Neural cell (in vitro differentiated cells): ENCODE results near the gene TBX4. TPM values are rescaled to one million over a fixed set of nuclear protein-coding genes. Genes with fewer than 3 reads are reported as not detected.

Experiments
- H2AFZ ChIP-seq: fragments of 200-600, 300-800 bp; sonication (generic), shearing (Covaris generic); 2 replicates; pipeline ENCODE4 v1.6.0; 2014; ENCODE audit warnings: low read depth, mild to moderate bottlenecking, antibody characterized with exemption, low read length, moderate library complexity
- H3F3A ChIP-seq: fragments of 200-600 bp; shearing (Covaris generic); 2 replicates; pipeline ENCODE4 v1.6.1; 2016; ENCODE audit warnings: mild to moderate bottlenecking, moderate library complexity, mixed read lengths, antibody characterized with exemption, low read length; ENCODE audit not compliant: insufficient read depth, poor library complexity, severe bottlenecking
- H3K27ac ChIP-seq: fragments of 200-600, 300-800 bp; sonication (generic), shearing (Covaris generic); 2 replicates; pipeline ENCODE4 v1.5.1; 2014; ENCODE audit warnings: mild to moderate bottlenecking, low read length, moderate library complexity
- H3K27me3 ChIP-seq: fragments of 300-800, 200-600 bp; sonication (generic), shearing (Covaris generic); 2 replicates; pipeline ENCODE4 v1.6.0; 2014; ENCODE audit warnings: mild to moderate bottlenecking, low read depth, low read length, moderate library complexity; ENCODE audit not compliant: insufficient read depth
- H3K36me3 ChIP-seq: fragments of 300-800, 200-600 bp; sonication (generic), shearing (Covaris generic); 2 replicates; pipeline ENCODE4 v1.5.1; 2014; ENCODE audit warnings: mild to moderate bottlenecking, antibody characterized with exemption, low read length, moderate library complexity; ENCODE audit not compliant: insufficient read depth
- H3K4me2 ChIP-seq: fragments of 300-800, 200-600 bp; sonication (generic), shearing (Covaris generic); 2 replicates; pipeline ENCODE4 v1.6.0; 2014; ENCODE audit warnings: mild to moderate bottlenecking, low read length
- H3K4me3 ChIP-seq: fragments of 300-800, 200-600 bp; sonication (generic), shearing (Covaris generic); 2 replicates; pipeline ENCODE4 v1.5.1; 2014; ENCODE audit warnings: mild to moderate bottlenecking, low read length, moderate library complexity
- H3K79me2 ChIP-seq: fragments of 200-600 bp; shearing (Covaris generic); replicated peaks from 2 replicates; pipeline ENCODE4 v1.6.0; 2014; ENCODE audit warnings: mild to moderate bottlenecking, low read length, moderate library complexity; ENCODE audit not compliant: insufficient read depth
- H3K9ac ChIP-seq: fragments of 300-800, 200-600 bp; sonication (generic), shearing (Covaris generic); 2 replicates; pipeline ENCODE4 v1.6.1; 2016; ENCODE audit warnings: mild to moderate bottlenecking, low read length, mixed read lengths
- H3K9me2 ChIP-seq: fragments of 200-600 bp; shearing (Covaris generic); 2 replicates; pipeline ENCODE4 v1.6.1; 2016; ENCODE audit warnings: mild to moderate bottlenecking, low read length, mixed read lengths; ENCODE audit not compliant: insufficient read depth
- H3K9me3 ChIP-seq: fragments of 200-600, 300-800 bp; sonication (generic), shearing (Covaris generic); 2 replicates; pipeline ENCODE4 v1.6.1; 2016; ENCODE audit warnings: mild to moderate bottlenecking, mixed run types, low read length, moderate library complexity, mixed read lengths
- H4K20me1 ChIP-seq: fragments of 200-600 bp; shearing (Covaris generic); 2 replicates; pipeline ENCODE4 v1.6.1; 2016; ENCODE audit warnings: mild to moderate bottlenecking, mixed run types; ENCODE audit not compliant: insufficient read depth
- EP300 ChIP-seq: fragments of 450-650 bp; conservative IDR thresholded peaks from 2 replicates; pipeline ENCODE4 v1.6.1; 2014; ENCODE audit warnings: antibody characterized with exemption, mild to moderate bottlenecking, moderate library complexity; ENCODE audit not compliant: poor library complexity, severe bottlenecking
- EZH2 ChIP-seq: fragments of 200-600, 300-800 bp; shearing (Covaris generic), sonication (generic); IDR thresholded peaks from 2 replicates; pipeline ENCODE4 v1.6.1; 2014; ENCODE audit warnings: antibody characterized with exemption, low read length, borderline replicate concordance, mild to moderate bottlenecking; ENCODE audit not compliant: insufficient read depth, poor library complexity, severe bottlenecking
- MXI1 ChIP-seq: fragments of 450-650 bp; conservative IDR thresholded peaks from 2 replicates; pipeline ENCODE4 v1.6.1; 2014; ENCODE audit warnings: antibody characterized with exemption, mild to moderate bottlenecking; ENCODE audit not compliant: poor library complexity, severe bottlenecking
- POLR2AphosphoS5 ChIP-seq: IDR thresholded peaks from 2 replicates; pipeline ENCODE4 v1.6.1; 2012
- RAD21 ChIP-seq: fragments of 450-650 bp; conservative IDR thresholded peaks from 2 replicates; pipeline ENCODE4 v1.6.1; 2014; ENCODE audit warnings: antibody characterized with exemption, mild to moderate bottlenecking, moderate library complexity
- SMC3 ChIP-seq: fragments of 450-650 bp; conservative IDR thresholded peaks from 2 replicates; pipeline ENCODE4 v1.6.1; 2014; ENCODE audit warnings: antibody characterized with exemption, mild to moderate bottlenecking, moderate library complexity; ENCODE audit not compliant: poor library complexity
- TAF1 ChIP-seq: IDR thresholded peaks from 2 replicates; pipeline ENCODE4 v1.6.1; 2012; ENCODE audit warnings: low read depth
- polyA plus RNA-seq: library from polyadenylated mRNA; depleted of rRNA; stranded (reverse); fragments of >200 nt; gene quantifications from 2 replicates; pipeline ENCODE4 v1.2.3, GENCODE V29; 2014
- TF ChIP-seq, protein P1 (sequence below): IDR thresholded peaks from 2 replicates; pipeline ENCODE4 v1.6.1; 2012; ENCODE audit warnings: borderline replicate concordance
- TF ChIP-seq, protein P2 (sequence below): fragments of 450-650 bp; IDR thresholded peaks from 2 replicates; pipeline ENCODE4 v1.5.1; 2014; ENCODE audit warnings: antibody characterized with exemption, mild to moderate bottlenecking, moderate library complexity; ENCODE audit not compliant: poor library complexity, severe bottlenecking

The TBX4 gene
- polyA plus RNA-seq, 1 donor from 2014 or later: not detected

DNA sequence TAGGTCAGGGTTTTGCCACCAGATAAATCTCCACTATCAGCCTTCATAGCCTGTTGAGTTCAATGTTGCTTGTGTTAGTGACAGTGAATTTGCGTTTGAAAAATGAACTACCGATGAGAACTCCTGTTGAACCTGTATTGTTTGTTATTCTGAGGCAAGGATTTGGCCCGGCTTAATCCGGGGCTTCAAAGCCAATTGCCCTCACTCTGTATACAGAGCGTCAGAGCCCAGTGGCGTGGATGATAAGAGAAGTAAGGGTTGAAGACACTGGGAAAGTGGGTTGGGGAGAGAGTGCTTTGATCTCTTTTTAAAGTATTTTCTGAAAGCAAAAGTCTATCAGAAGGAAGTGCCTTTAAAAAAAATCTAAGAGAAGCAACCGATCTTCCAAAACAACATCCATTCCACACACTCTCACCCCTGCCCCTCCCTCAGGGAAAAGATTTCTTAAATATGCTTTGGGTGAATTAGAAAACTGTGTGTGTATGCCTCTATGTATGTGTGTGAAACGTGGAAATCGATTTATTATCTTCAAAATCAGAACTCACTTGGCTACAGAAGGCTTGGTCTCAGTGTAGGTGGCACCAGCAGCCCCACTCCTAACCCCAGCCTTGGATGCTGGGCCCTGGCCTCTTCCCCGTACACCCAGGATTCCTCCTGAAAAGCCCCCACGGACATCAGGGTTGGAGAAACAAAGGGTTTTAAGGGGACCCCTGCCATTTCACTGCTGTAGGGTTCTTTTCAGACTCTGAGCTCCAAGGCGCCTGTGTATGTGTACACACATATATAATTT, 8.8 kb downstream of the TBX4 start:
- no peak overlapping the region for H3K4me2 ChIP-seq
- TF ChIP-seq MXI1: no peak
- no peak for TF ChIP-seq SMC3
- H3K9me3 ChIP-seq: peaks cover 3% of the 10 kb centered on the region
- H4K20me1 ChIP-seq: no peaks in the 10 kb centered on the region
- H3K4me3 ChIP-seq: no peak overlapping the region
- peaks cover 92% of the 10 kb centered on the region for H3K27me3 ChIP-seq
- H2AFZ ChIP-seq: no peak overlapping the region
- H3K36me3 ChIP-seq: no peaks in the 10 kb centered on the region
- H3K79me2 ChIP-seq: no peaks in the 10 kb centered on the region
- H3K9ac ChIP-seq: no peak overlapping the region
- no peaks in the 10 kb centered on the region for H3K9me2 ChIP-seq
- H3F3A ChIP-seq: no peaks in the 10 kb centered on the region
- H3K27ac ChIP-seq: no peak overlapping the region

DNA sequence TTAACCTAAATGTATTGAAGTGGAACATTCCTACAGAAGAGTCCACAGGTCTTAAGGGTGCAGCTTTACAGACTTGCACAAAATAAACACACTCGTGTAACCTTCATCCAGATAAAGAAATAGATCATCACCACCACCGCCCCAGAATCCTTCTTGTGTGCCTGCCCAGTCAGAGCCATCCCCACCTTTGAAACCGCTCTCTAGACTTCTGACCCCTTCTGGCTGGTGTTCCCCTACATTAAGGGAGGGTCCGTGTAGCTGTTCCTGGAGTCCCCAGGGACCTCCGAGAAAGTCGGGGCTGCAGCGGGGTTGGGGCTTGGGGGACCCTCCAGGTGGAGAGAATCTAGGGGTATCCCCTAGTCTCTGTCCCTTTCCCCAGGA, 9.4 kb downstream of the TBX4 start:
- no peaks in the 10 kb centered on the region for H3K9me2 ChIP-seq
- H3K4me3 ChIP-seq: peak overlapping the region; percentile 58
- H3K27me3 ChIP-seq: peaks cover 86% of the 10 kb centered on the region
- H3K9ac ChIP-seq: no peak overlapping the region
- peaks cover 3% of the 10 kb centered on the region for H3K9me3 ChIP-seq
- H3K27ac ChIP-seq: no peak overlapping the region
- no peaks in the 10 kb centered on the region for H3K79me2 ChIP-seq
- TF ChIP-seq EZH2 (no peak), POLR2AphosphoS5 (no peak), TAF1 (no peak), MXI1 (no peak), EP300 (no peak), SMC3 (no peak), RAD21 (no peak)
- TF ChIP-seq, protein P1, sequence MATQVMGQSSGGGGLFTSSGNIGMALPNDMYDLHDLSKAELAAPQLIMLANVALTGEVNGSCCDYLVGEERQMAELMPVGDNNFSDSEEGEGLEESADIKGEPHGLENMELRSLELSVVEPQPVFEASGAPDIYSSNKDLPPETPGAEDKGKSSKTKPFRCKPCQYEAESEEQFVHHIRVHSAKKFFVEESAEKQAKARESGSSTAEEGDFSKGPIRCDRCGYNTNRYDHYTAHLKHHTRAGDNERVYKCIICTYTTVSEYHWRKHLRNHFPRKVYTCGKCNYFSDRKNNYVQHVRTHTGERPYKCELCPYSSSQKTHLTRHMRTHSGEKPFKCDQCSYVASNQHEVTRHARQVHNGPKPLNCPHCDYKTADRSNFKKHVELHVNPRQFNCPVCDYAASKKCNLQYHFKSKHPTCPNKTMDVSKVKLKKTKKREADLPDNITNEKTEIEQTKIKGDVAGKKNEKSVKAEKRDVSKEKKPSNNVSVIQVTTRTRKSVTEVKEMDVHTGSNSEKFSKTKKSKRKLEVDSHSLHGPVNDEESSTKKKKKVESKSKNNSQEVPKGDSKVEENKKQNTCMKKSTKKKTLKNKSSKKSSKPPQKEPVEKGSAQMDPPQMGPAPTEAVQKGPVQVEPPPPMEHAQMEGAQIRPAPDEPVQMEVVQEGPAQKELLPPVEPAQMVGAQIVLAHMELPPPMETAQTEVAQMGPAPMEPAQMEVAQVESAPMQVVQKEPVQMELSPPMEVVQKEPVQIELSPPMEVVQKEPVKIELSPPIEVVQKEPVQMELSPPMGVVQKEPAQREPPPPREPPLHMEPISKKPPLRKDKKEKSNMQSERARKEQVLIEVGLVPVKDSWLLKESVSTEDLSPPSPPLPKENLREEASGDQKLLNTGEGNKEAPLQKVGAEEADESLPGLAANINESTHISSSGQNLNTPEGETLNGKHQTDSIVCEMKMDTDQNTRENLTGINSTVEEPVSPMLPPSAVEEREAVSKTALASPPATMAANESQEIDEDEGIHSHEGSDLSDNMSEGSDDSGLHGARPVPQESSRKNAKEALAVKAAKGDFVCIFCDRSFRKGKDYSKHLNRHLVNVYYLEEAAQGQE: no peak
- TF ChIP-seq, protein P2, sequence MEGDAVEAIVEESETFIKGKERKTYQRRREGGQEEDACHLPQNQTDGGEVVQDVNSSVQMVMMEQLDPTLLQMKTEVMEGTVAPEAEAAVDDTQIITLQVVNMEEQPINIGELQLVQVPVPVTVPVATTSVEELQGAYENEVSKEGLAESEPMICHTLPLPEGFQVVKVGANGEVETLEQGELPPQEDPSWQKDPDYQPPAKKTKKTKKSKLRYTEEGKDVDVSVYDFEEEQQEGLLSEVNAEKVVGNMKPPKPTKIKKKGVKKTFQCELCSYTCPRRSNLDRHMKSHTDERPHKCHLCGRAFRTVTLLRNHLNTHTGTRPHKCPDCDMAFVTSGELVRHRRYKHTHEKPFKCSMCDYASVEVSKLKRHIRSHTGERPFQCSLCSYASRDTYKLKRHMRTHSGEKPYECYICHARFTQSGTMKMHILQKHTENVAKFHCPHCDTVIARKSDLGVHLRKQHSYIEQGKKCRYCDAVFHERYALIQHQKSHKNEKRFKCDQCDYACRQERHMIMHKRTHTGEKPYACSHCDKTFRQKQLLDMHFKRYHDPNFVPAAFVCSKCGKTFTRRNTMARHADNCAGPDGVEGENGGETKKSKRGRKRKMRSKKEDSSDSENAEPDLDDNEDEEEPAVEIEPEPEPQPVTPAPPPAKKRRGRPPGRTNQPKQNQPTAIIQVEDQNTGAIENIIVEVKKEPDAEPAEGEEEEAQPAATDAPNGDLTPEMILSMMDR: no peak
- H3K36me3 ChIP-seq: no peaks in the 10 kb centered on the region
- no peak overlapping the region for H3K4me2 ChIP-seq
- no peak overlapping the region for H2AFZ ChIP-seq
- no peaks in the 10 kb centered on the region for H3F3A ChIP-seq
- no peaks in the 10 kb centered on the region for H4K20me1 ChIP-seq
